ENCODE data around the gene COX5B. TPM values are rescaled to one million over a fixed set of nuclear protein-coding genes. Genes with fewer than 3 reads are reported as not detected.

COX5B gene
- total and polyA plus RNA-seq, 10 of the 15 experiments (the other 5 are each of a cell fraction or from before 2014, with no cell fraction given) = 69.5 to 518 (median 363) TPM

GRCh38 chr2:97697252-97698235 is 51.7 kb downstream of the COX5B start:
- H3K4me2 ChIP-seq (ENCODE audit: control insufficient read depth, insufficient read depth) = peak overlapping the region; percentile 36
- POLR2A ChIA-PET = interaction anchor here (1.1 to 1.6 kb wide), 4 partner anchors 33 to 107 kb away, joined by 3 to 5 read pairs (median 4); partner anchors contain the start of genes ACTR1B and COX5B
- RAD21 ChIA-PET (ENCODE audit: unreplicated experiment) = interaction anchor here (1.0 to 5.9 kb wide), 15 partner anchors 12 to 1634 kb away, joined by 3 to 106 read pairs (median 10); partner anchors contain the start of genes ACTR1B and COX5B
- no peaks in the 10 kb centered on the region for H3K36me3 ChIP-seq (ENCODE audit: control insufficient read depth in 2 of 2, insufficient read depth in 2 of 2, low read length in 1 of 2)
- no TSS peak for BruUV-seq (replicated peaks)
- H3K9me3 ChIP-seq (replicated peaks; ENCODE audit: control insufficient read depth, insufficient read depth, low read length) = no peaks in the 10 kb centered on the region
- ATAC-seq (peak; percentile 96), DNase-seq (ENCODE audit: low read depth, low spot score) (peak; percentile 45), FAIRE-seq (peak; percentile 94)
- H2AFZ ChIP-seq (ENCODE audit: control insufficient read depth, low read depth, low read length) = peak overlapping the region; percentile 73
- H3K9ac ChIP-seq (ENCODE audit: control insufficient read depth, insufficient read depth, low read length) = no peak overlapping the region
- H3K4me3 ChIP-seq = peak overlapping the region; percentile 25; the same call in 1 of the 2 replicates
- intact Hi-C loops (cut with micrococcal nuclease; ENCODE audit: unreplicated experiment) (loop anchor here (1.0 to 5.0 kb wide), 4 partner anchors 33 to 688 kb away; partner anchors contain the start of genes ACTR1B and COX5B), in situ Hi-C loops (cut with MboI) (loop anchor here (10.0 kb wide), 1 partner anchor 1633 kb away; no protein-coding TSS in a partner anchor)
- CTCF ChIA-PET = interaction anchor here (0.6 to 7.8 kb wide), 21 partner anchors 10 to 687 kb away, joined by 3 to 168 read pairs (median 7); partner anchors contain the start of genes ACTR1B, ANKRD36B, C2orf92 and COX5B
- WGBS (ENCODE audit: insufficient coverage, insufficient replicate concordance, low lambda C conversion rate, missing lambda C conversion rate) = 22% methylated on average over 14 of the region's 14 CpGs
- no peaks in the 10 kb centered on the region for H3K27me3 ChIP-seq (replicated peaks in 1 of 2; ENCODE audit: control insufficient read depth in 2 of 2, insufficient read depth in 2 of 2, low read length in 1 of 2)
- H3K79me2 ChIP-seq (ENCODE audit: control insufficient read depth, insufficient read depth, low read length) = no peaks in the 10 kb centered on the region
- no peaks in the 10 kb centered on the region; the same call in 1 of the 2 replicates for H3K4me1 ChIP-seq (ENCODE audit: control insufficient read depth, insufficient read depth, low read length)
- SMC1A ChIA-PET (ENCODE audit: uncharacterized antibody, unreplicated experiment) = interaction anchor here (0.8 to 6.2 kb wide), 17 partner anchors 9 to 688 kb away, joined by 3 to 81 read pairs (median 6); partner anchors contain the start of genes ACTR1B, ANKRD36B and COX5B
- no peak overlapping the region for H3K27ac ChIP-seq (ENCODE audit: control insufficient read depth, insufficient read depth)
- no peaks in the 10 kb centered on the region for H4K20me1 ChIP-seq (ENCODE audit: control insufficient read depth, insufficient read depth)
- TF ChIP-seq BHLHE40 (IDR thresholded peaks at IDR 0.05; ENCODE audit: borderline replicate concordance in 1 of 2, low read depth in 2 of 2, low read length in 1 of 2) (peak in 1 of 2 experiments; percentile 22; a peak in 1 of 4 replicates), LARP7 (IDR thresholded peaks at IDR 0.05) (0 out of 2 replicates have a peak, but pooled peaks have one; percentile 30), CREM (IDR thresholded peaks at IDR 0.05; ENCODE audit: low read depth) (no peak), RELA (IDR thresholded peaks at IDR 0.05; ENCODE audit: borderline replicate concordance, partially characterized antibody) (peak; percentile 57), SMC3 (IDR thresholded peaks at IDR 0.05; ENCODE audit: borderline replicate concordance, low read length) (peak; percentile 100), ZNF592 (IDR thresholded peaks at IDR 0.05) (peak; percentile 51; the same call in 1 of the 2 replicates), SRF (IDR thresholded peaks at IDR 0.05; ENCODE audit: low read depth in 2 of 2, low read length in 2 of 2) (no peak), RB1 (IDR thresholded peaks at IDR 0.05; ENCODE audit: borderline replicate concordance) (0 out of 2 replicates have a peak, but pooled peaks have one; percentile 32), RAD21 (IDR thresholded peaks at IDR 0.05; ENCODE audit: insufficient read depth, low read depth, low read length) (peak; percentile 99), NBN (IDR thresholded peaks at IDR 0.05) (peak; percentile 54; the same call in 1 of the 2 replicates), RELB (IDR thresholded peaks at IDR 0.05; ENCODE audit: low read depth) (no peak), NFYA (IDR thresholded peaks at IDR 0.05; ENCODE audit: borderline replicate concordance, low read depth, low read length) (no peak)
